Adrenal gland (tissue), 5 donors: Measurements from ENCODE around the gene DCLK2.

ENCODE experiments used
- CTCF ChIP-seq, 6 experiments: fragments of 450-650 bp in 4 of 6; fragments of 200-600 bp in 2 of 6; sonication (generic) in 1 of 6; IDR thresholded peaks; 1 replicate in 5 of 6; 2 replicates in 1 of 6; pipeline versions ENCODE4 v1.5.1 to v1.8.0; 2016 to 2021; ENCODE audit warnings: antibody characterized with exemption in 6 of 6, mild to moderate bottlenecking in 2 of 6, moderate library complexity in 1 of 6
- POLR2A ChIP-seq, 2 donors: fragments of 450-650 bp; IDR thresholded peaks; one replicate each; pipeline ENCODE4 v1.6.1; 2017; ENCODE audit warnings: antibody characterized with exemption in 2 of 2, mild to moderate bottlenecking in 2 of 2, moderate library complexity in 1 of 2
- donor health status: DM: no; HTN: no; CAD: no.

- TF ChIP-seq CTCF (IDR thresholded peaks at IDR 0.05) (no peak), POLR2A (IDR thresholded peaks at IDR 0.05) (no peak)
These were observed 151.3 kb downstream of the DCLK2 start for GRCh38 chr4:150229520-150229919.
